ENCODE data around the gene MAPKAP1. TPM values are rescaled to one million over a fixed set of nuclear protein-coding genes. Genes with fewer than 3 reads are reported as not detected.

Gene MAPKAP1
- total and polyA plus RNA-seq, 2 of the 13 experiments (the other 11 are each of a cell fraction or from before 2014, with no cell fraction given): 45.0 to 64.3 TPM

DNA sequence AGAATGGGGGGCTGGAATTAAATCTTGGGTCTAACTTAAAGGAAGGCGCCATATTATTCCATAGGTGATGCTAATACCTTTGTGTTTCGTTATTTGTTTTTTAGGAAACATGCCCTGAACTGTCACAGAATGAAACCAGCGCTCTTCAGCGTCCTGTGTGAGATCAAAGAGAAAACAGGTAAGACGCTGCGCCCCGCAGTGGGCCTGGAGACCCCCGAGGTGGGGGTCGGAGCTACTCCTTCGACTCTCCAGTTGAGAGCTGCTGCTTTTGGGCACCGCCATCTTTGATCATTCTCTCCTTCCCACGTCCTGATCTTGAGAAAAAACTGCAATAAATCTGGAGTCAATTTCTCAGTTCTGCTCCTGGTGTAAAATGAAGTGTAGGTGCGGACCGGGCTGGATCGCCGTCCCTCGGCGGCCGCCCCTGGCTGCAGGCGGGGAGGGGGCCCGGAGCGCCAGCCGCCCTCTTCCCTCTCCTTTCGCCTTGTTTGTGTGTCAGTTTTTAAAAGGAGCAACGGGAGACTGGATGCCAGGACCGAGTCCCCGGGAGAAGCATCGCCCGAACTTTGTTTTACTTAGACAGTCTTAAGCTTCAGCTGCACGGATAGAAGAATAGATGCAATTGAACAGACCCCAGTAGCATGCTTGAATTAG lies 41.6 kb upstream of the MAPKAP1 start:
- no peak overlapping the region for H2AFZ ChIP-seq (ENCODE audit: low read length)
- ChIA-PET CTCF (ENCODE audit: low intra/inter-chr PET ratio, low total read pairs) (no interaction called here), POLR2A (interaction anchor here (1.1 kb wide), 1 partner anchor 42 kb away, joined by 3 read pairs; the partner anchor contains the start of gene MAPKAP1)
- DNase-seq (ENCODE audit: low spot score) (no peak), FAIRE-seq (no peak), ATAC-seq (no peak)
- peak overlapping the region; percentile 92 for H3K4me2 ChIP-seq (ENCODE audit: low read depth, low read length)
- intact Hi-C loops (cut with micrococcal nuclease; ENCODE audit: unreplicated experiment): loop anchor here (5.0 kb wide), 2 partner anchors 41 to 139 kb away; partner anchors contain the start of gene MAPKAP1
- H3K36me3 ChIP-seq (replicated peaks in 1 of 2; ENCODE audit: control insufficient read depth in 1 of 2, insufficient read depth in 2 of 2, low read length in 2 of 2): no peaks in the 10 kb centered on the region
- peaks cover 47% of the 10 kb centered on the region for H3K4me1 ChIP-seq (ENCODE audit: insufficient read depth, low read length)
- BruUV-seq (replicated peaks): no TSS peak
- H3K27me3 ChIP-seq (ENCODE audit: control insufficient read depth in 1 of 2, insufficient read depth in 2 of 2, low read length in 2 of 2): 0 out of 5 replicates have a peak, but pooled peaks cover 0 to 3% of the 10 kb centered on the region in 2 experiments
- H3K27ac ChIP-seq (ENCODE audit: extremely low read length, insufficient read depth, low read length): no peak overlapping the region
- in situ Hi-C loops (cut with HindIII; ENCODE audit: extremely low pct_ligation_motif_present, low pct_unique_long_range_greater_than_20kb): no loop called here
- H3K9ac ChIP-seq (ENCODE audit: insufficient read depth, low read depth, low read length): peak overlapping the region; percentile 58; the same call in 1 of the 2 replicates
- peak overlapping the region; percentile 69 to 85 (median 82) for H3K4me3 ChIP-seq (replicated peaks in 1 of 3; ENCODE audit: insufficient read depth in 1 of 3, low read depth in 2 of 3, low read length in 3 of 3)
- no peaks in the 10 kb centered on the region for H3K79me2 ChIP-seq (ENCODE audit: insufficient read depth, low read length)
- no peaks in the 10 kb centered on the region for H4K20me1 ChIP-seq (ENCODE audit: insufficient read depth, low read length)
- H3K9me3 ChIP-seq (ENCODE audit: low read length): no peaks in the 10 kb centered on the region
- 85% methylated on average over 30 of the region's 30 CpGs for WGBS (ENCODE audit: low lambda C conversion rate)
- TF ChIP-seq KLF16 (CRISPR knock-in tag; IDR thresholded peaks at IDR 0.05) (no peak), KAT7 (CRISPR knock-in tag; IDR thresholded peaks at IDR 0.05; ENCODE audit: borderline replicate concordance) (no peak), ZNF788 (CRISPR knock-in tag; IDR thresholded peaks at IDR 0.05; ENCODE audit: borderline replicate concordance) (no peak), PPARG (CRISPR knock-in tag; conservative IDR thresholded peaks at IDR 0.05) (no peak), HNRNPLL (IDR thresholded peaks at IDR 0.05; ENCODE audit: low read depth, low read length, poor library complexity, severe bottlenecking) (peak; percentile 16), NR2F2 (IDR thresholded peaks at IDR 0.05; ENCODE audit: borderline replicate concordance, low read depth) (no peak), AGO2 (optimal IDR thresholded peaks at IDR 0.05; ENCODE audit: low read depth, low read length) (peak; percentile 6), RXRB (CRISPR knock-in tag; IDR thresholded peaks at IDR 0.05; ENCODE audit: borderline replicate concordance) (no peak), ZNF124 (CRISPR knock-in tag; IDR thresholded peaks at IDR 0.05) (no peak)
- TF ChIP-seq, protein P1, sequence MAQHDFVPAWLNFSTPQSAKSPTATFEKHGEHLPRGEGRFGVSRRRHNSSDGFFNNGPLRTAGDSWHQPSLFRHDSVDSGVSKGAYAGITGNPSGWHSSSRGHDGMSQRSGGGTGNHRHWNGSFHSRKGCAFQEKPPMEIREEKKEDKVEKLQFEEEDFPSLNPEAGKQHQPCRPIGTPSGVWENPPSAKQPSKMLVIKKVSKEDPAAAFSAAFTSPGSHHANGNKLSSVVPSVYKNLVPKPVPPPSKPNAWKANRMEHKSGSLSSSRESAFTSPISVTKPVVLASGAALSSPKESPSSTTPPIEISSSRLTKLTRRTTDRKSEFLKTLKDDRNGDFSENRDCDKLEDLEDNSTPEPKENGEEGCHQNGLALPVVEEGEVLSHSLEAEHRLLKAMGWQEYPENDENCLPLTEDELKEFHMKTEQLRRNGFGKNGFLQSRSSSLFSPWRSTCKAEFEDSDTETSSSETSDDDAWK (CRISPR knock-in tag; IDR thresholded peaks at IDR 0.05): no peak
- TF ChIP-seq, protein P2, sequence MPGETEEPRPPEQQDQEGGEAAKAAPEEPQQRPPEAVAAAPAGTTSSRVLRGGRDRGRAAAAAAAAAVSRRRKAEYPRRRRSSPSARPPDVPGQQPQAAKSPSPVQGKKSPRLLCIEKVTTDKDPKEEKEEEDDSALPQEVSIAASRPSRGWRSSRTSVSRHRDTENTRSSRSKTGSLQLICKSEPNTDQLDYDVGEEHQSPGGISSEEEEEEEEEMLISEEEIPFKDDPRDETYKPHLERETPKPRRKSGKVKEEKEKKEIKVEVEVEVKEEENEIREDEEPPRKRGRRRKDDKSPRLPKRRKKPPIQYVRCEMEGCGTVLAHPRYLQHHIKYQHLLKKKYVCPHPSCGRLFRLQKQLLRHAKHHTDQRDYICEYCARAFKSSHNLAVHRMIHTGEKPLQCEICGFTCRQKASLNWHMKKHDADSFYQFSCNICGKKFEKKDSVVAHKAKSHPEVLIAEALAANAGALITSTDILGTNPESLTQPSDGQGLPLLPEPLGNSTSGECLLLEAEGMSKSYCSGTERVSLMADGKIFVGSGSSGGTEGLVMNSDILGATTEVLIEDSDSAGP (CRISPR knock-in tag; IDR thresholded peaks at IDR 0.05; ENCODE audit: borderline replicate concordance): 0 out of 2 replicates have a peak, but pooled peaks have one; percentile 14

Measured in HepG2 (cell line).